ENCODE results near the gene UBL4B.

UBL4B gene

GRCh38 chr1:110085671-110086070 lies 26.6 kb upstream of the UBL4B start:
- DNase-seq, result no peak

DNA sequence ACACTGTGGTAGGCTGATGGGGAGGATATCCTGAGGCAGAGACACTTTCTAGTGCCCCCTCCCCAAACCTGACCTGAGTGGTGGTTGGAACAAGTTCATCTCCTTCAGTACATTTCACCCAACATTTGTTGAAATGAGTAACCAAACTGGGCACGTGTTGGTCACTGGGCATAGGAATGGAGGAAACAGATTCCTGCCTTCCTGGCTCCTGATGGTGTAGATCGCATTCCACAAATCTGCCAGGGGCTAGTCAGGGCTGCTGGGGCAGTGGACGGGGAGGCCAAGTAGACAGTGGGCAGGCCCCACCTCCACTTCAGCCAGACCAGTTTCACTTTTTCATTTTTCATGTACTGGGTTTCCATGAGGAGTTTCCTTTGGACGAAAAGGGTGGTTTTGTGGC lies 25.3 kb upstream of the UBL4B start:
- DNase-seq, result no peak

DNA sequence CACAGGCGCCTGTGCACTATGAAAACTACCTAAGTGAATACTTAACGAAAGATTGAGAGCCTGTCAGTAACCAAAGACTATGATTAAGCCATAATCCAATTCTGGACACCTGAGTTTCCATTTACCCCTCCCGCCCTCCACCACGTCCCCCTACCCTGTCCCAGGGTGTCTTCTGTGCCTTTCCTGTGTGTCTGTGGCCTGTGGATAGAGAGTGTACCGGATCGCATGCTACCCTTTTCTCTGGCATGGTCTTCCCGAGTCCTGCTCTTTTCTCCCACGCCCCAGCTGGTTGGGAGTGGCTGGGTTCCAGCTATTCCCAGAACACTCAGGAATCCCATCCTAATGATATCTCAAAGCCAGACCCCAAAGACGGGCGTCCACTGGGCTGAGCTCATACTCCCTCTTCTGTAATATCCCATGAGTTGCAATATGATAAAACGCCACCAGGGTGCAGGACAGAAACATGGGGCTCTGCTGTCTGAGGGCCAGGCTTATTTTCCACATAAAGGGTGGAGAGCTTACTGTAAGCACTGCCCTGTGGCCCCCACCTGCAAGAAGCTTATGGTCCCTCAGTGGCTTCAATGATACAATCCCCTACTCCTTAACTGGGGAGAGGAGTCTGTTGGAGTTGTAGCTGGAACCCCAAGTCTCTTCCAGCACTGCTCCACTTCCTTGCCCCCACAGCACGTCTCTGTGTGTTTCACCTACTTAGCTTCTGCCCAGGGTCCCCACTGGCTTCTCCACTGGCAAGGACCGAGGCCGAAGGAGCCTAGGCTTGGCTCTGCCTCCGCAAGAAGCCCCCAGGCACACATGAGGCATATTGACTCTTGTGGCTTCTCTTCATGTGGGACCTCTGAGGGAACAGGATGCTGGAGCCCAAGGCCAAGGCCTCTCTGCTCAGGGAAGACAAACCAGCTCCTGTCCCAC lies 24.2 kb upstream of the UBL4B start:
- peak; percentile 75 for DNase-seq

GRCh38 chr1:110088739-110089316 lies 23.4 kb upstream of the UBL4B start:
- DNase-seq, result no peak

DNA sequence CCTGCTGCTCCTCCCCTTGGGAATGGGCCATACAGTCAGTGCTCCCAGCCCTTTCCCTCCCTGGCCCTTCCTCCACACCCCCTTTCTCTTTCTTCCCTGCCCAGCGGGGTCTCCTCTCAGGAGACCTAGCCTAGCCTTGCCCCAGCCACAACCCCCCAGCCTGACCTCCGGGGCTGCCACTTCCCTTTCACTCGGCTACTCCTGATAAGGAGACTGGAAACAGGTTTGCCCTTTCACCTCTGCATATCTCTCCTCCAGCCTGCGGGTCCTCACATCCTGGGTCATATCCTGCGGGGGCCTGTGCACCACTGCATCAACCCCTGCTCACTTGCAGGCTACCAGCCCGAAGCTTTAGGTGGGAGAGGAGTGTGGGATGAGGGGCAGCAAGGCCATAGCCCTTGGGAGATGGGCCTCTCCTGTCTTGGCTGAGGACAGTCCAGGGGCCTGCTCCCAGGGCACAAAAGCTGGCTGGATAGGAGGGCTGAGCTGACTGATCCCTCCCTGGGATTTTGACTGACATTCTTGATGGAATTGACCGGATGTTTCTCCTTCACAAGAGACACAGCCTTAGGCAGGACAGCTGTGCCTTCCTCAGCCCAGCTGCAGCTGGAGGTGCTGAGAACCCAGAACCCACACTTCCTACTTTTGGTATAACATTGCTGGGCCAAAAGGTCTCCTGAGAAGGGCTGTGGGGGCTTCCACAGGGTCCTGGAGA lies 22.5 kb upstream of the UBL4B start:
- no peak for DNase-seq

DNA sequence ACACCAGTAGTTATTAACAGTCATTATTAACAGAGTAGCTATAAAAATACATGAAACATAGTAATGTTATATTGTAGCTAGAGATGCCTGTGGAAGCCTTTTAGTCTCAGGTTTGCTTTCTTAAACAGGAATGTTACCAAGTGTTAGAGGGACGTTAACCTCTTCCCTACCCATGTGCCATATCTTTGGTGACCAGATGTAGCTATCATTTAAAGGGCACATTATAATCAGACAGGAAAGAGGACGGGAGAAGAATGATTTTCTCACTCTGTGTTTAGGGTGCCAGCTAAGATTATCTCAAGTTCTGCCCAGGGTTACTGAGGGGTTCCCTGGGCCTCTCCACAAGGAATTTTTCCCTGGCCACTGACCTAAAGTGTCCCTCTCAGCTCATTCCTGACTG lies 20.9 kb upstream of the UBL4B start:
- no peak for DNase-seq

DNA sequence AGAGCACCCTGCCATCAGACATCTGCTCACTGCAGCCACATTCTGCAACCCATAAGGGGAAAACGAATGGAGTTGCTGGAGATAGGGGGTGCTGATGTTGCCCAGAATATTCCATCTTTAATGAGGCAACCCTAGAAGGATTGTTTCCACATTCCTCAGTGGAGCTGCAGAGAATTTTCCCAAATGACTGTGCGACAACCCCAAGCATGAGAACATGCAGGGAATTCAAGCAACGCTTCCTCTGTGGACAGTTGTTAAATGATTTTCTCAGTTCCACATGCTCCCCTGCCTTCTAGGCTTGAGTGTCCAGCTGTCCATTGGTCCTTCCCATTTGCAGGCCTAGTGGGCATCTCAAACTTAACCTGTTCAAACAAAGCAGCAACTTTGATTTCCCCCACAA lies 20.5 kb upstream of the UBL4B start:
- DNase-seq, result no peak

- DNase-seq, result no peak
These were observed 19.3 kb upstream of the UBL4B start for GRCh38 chr1:110092991-110093390.

- DNase-seq, result no peak
These were observed 17.1 kb upstream of the UBL4B start for GRCh38 chr1:110094931-110095654.

DNA sequence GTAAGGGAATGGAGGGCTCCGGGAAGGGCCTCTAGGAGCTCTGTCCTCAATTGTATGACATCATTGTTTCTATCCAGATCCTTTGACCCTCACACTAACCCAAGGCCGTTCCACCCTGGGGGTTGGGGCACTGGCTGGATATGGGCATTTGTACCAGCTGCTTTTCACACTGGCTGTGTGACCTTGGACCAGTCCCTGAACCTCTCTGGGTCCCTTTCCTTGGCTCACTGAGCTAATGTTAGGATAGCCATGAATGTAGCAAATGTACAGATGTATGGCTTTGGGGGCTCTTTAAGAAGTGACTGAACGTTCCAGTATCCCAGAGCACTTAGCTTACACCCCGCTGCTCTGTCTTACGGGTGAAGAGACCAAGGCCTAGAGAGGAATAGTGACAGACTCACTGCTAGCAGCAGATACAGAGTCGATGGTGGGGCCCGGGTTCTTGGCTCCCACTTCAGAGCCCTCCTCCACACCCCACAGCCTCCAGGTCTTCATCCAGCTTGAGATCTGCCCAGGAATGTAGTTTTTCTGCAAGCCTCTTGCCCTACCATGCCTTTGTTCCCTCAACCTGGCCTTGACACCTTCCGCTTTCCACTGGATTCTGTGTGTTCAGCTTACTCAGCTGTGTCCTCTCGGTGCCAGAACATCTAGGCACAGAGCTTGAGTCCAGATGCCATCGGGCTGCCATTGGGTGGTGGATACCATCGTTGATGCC lies 14.6 kb upstream of the UBL4B start:
- no peak for DNase-seq

GRCh38 chr1:110098222-110099026 lies 13.8 kb upstream of the UBL4B start:
- no peak for DNase-seq

DNA sequence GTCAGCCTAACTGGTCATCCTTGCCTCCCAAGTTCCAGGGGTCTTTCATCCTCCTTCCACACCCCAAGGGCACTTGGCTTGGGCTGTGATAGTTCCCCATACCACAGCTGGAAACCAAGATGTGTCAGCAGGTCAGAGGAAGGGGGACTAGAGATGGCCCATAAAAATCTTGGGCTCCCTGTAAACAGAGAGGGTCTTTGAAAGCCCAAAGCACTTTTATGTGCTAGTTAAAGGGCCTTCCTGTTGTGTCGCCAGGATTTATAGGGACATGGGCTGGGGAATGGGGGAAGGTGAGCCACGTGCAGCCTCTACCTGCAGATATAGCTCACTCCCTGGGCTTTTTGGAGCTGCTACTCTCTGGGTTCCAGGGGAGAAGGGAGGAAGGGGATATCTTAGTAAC lies 11.9 kb upstream of the UBL4B start:
- no peak for DNase-seq

- DNase-seq, result no peak
These were observed 10.2 kb upstream of the UBL4B start for GRCh38 chr1:110102081-110102480.

- peak; percentile 75 for DNase-seq
These were observed 6.0 kb upstream of the UBL4B start for GRCh38 chr1:110106013-110106941.

- no peak for DNase-seq
These were observed 4.3 kb upstream of the UBL4B start for GRCh38 chr1:110107867-110108469.

DNA sequence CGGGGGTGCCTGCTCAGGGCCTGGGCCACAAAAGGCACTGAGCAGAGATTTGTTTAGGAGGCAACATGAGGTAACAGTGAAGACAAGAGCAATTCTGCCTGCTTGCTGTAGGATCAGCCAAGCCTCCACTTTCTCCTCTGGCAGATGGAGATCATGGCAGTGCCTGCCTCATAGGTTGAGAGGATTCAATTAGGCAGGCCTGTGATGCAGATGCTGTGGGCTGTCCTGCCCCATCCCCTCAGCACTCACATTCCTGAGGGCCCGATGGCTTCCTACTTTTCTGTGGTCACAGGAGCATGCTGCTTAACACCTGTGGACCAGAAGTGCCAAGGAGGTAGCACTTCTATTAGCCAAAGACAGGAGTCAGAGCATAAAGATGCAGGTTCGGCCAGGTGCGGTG lies 1.2 kb upstream of the UBL4B start:
- no peak for DNase-seq

DNA sequence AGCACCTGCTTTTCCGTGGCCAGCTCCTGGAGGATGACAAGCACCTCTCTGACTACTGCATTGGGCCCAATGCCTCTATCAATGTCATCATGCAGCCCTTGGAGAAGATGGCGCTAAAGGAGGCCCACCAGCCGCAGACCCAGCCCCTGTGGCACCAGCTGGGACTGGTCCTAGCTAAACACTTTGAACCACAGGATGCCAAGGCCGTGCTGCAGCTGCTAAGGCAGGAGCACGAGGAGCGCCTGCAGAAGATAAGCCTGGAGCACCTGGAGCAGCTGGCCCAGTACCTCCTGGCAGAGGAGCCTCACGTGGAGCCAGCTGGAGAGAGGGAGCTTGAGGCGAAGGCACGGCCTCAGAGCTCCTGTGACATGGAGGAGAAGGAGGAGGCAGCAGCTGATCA lies 413 bp downstream of the UBL4B start:
- DNase-seq, result no peak

DNA sequence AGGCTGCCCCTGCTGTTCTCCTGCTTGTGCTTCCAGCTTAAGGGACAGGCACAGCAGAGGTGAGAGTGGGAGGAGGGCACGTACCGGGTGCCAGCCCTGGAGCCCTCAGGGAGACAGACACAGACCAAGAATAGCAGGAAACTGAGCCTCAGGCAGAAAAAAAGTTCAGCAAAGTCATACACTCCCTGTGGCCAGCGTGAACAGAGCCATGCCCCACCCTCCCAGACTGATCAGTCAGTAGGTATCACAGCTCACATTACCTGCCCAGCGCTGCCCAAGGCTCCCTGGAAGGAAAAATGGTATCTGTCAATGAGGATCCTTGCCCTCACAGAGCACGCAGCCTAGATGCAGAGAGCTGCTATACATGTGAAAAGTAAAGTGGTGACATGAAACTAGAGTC lies 1.3 kb downstream of the UBL4B start:
- DNase-seq, result no peak

DNA sequence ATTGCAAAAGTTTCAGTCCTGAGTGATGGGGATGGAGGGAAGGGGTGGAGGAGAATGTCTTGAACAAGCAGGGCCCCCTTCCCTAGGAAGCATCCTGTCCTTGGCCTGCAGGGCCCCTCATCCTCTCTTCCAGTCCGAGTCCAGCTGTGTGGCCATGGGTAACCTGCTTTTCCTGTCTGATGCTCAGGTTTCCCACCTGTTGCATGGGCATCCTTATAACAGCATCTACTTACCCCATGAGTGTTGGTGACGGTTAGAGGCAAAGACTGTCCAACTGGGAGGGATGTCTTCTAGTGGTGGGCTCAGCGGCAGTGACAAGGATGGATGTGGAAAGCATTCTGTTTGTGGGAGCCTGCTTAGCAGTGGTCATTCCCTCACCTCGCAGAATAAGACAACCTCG lies 1.9 kb downstream of the UBL4B start:
- no peak for DNase-seq

DNA sequence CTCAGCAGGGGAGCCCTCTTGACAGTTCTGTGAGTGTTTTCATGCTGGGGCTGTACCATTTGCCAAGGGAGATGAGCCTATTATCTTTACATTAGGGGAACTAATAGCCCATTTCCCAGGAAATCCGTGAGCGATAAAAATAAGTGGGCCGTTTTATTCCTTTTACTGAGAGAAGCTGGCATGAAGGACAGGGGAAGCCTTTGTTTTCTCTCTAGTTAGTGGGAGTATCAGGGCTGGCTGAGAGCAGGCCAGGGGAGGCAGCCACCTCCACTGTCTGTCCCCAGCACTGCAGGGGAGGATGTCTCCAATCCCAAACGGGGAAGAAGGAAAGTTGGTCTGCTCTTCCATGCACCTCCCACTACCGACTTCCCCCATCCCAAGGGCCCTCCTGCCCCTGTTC lies 2.5 kb downstream of the UBL4B start:
- no peak for DNase-seq
